ENCODE measurements around the gene ZNF268. TPM values are rescaled to one million over a fixed set of nuclear protein-coding genes. Genes with fewer than 3 reads are reported as not detected.

The ZNF268 gene
- polyA plus RNA-seq, 2 of the 4 experiments (the other 2 are of a cell fraction), result 12.5 to 21.5 TPM

GRCh38 chr12:133206390-133206789 is 25.1 kb downstream of the ZNF268 start:
- no peak for TF ChIP-seq HOXB5 (CRISPR knock-in tag; IDR thresholded peaks at IDR 0.05)
- TF ChIP-seq RAD21 (conservative IDR thresholded peaks at IDR 0.05 in 1 of 2, IDR thresholded peaks at IDR 0.05 in 1 of 2), result no peak
- no peak for TF ChIP-seq HMGXB4 (CRISPR knock-in tag; IDR thresholded peaks at IDR 0.05; ENCODE audit: borderline replicate concordance)
- no peak for TF ChIP-seq MAZ (IDR thresholded peaks at IDR 0.05; ENCODE audit: borderline replicate concordance, low read depth, low read length)
- no peak for TF ChIP-seq PHF8 (IDR thresholded peaks at IDR 0.05; ENCODE audit: borderline replicate concordance, low read depth)
- no peak for TF ChIP-seq NPAS2 (CRISPR knock-in tag; IDR thresholded peaks at IDR 0.05; ENCODE audit: borderline replicate concordance)
- no peak for TF ChIP-seq GATA3 (IDR thresholded peaks at IDR 0.05; ENCODE audit: borderline replicate concordance)
- no peak for TF ChIP-seq RNF2 (IDR thresholded peaks at IDR 0.05; ENCODE audit: borderline replicate concordance, low read depth)
- no peak for TF ChIP-seq JUN (IDR thresholded peaks at IDR 0.05)
- no peak for TF ChIP-seq TP53 (CRISPR knock-in tag; IDR thresholded peaks at IDR 0.05)
- no peak for TF ChIP-seq SREBF2 (IDR thresholded peaks at IDR 0.05)
- no peak for TF ChIP-seq CHD2 (IDR thresholded peaks at IDR 0.05; ENCODE audit: low read length, partially characterized antibody)
- TF ChIP-seq JUNB (IDR thresholded peaks at IDR 0.05), result no peak
- no peak for TF ChIP-seq CEBPB (IDR thresholded peaks at IDR 0.05)
- no peak for TF ChIP-seq RFX5 (IDR thresholded peaks at IDR 0.05)
- no peak for TF ChIP-seq MAX (IDR thresholded peaks at IDR 0.05)
- no peak for TF ChIP-seq BCL3 (IDR thresholded peaks at IDR 0.05)
- TF ChIP-seq MYC (IDR thresholded peaks at IDR 0.05; ENCODE audit: borderline replicate concordance, low read length), result no peak
- Histone ChIP-seq H3K27ac (no peak overlapping the region), H3K4me1 (no peaks in the 10 kb centered on the region), H3K4me3 (no peak overlapping the region), H3K4me2 (no peak overlapping the region), H3K9me3 (peaks cover 96% of the 10 kb centered on the region)
- ATAC-seq (no peak), FAIRE-seq (no peak), DNase-seq (ENCODE audit: low read depth in 1 of 2, low spot score in 1 of 2) (no peak)
- POLR2A ChIA-PET, result no interaction called here
- CTCF ChIA-PET, result no interaction called here
- 86% methylated on average over 2 of the region's 2 CpGs for WGBS (ENCODE audit: missing lambda C conversion rate)

- Histone ChIP-seq H3K27ac (no peak overlapping the region), H3K4me3 (no peak overlapping the region), H3K9me3 (peaks cover 85% of the 10 kb centered on the region), H3K4me1 (no peaks in the 10 kb centered on the region), H3K4me2 (no peak overlapping the region)
- FAIRE-seq (no peak), DNase-seq (ENCODE audit: low read depth in 1 of 2, low spot score in 1 of 2) (no peak), ATAC-seq (no peak; a peak in 1 of 6 replicates)
- POLR2A ChIA-PET, result no interaction called here
- CTCF ChIA-PET, result no interaction called here
- WGBS (ENCODE audit: missing lambda C conversion rate), result 0% methylated on average over 3 of the region's 3 CpGs
- TF ChIP-seq RFX5 (IDR thresholded peaks at IDR 0.05) (no peak), MAFK (IDR thresholded peaks at IDR 0.05; ENCODE audit: partially characterized antibody) (no peak), JUN (IDR thresholded peaks at IDR 0.05) (no peak), EP300 (IDR thresholded peaks at IDR 0.05) (no peak), FOSB (CRISPR knock-in tag; IDR thresholded peaks at IDR 0.05) (no peak), HES2 (IDR thresholded peaks at IDR 0.05) (no peak), GATA3 (IDR thresholded peaks at IDR 0.05; ENCODE audit: borderline replicate concordance) (no peak), USF2 (IDR thresholded peaks at IDR 0.05) (no peak), ZFP36 (IDR thresholded peaks at IDR 0.05; ENCODE audit: borderline replicate concordance, partially characterized antibody) (no peak), ZNF302 (CRISPR knock-in tag; IDR thresholded peaks at IDR 0.05) (no peak), HMGXB4 (CRISPR knock-in tag; IDR thresholded peaks at IDR 0.05; ENCODE audit: borderline replicate concordance) (no peak), CTCF (IDR thresholded peaks at IDR 0.05) (no peak), MAZ (IDR thresholded peaks at IDR 0.05; ENCODE audit: borderline replicate concordance, low read depth, low read length) (no peak), TFCP2L1 (CRISPR knock-in tag; IDR thresholded peaks at IDR 0.05) (no peak), HOXA7 (CRISPR knock-in tag; IDR thresholded peaks at IDR 0.05) (no peak), EHF (CRISPR knock-in tag; IDR thresholded peaks at IDR 0.05) (no peak), CBX8 (IDR thresholded peaks at IDR 0.05) (no peak)
These were observed 34.4 kb downstream of the ZNF268 start for GRCh38 chr12:133215724-133216123.
